Thyroid gland (tissue), 4 donors: Measurements from ENCODE around the gene IRAK3.
"Not testable (repeated sequence)": the region's sequence is repeated elsewhere in the genome, so short reads cannot be mapped to it uniquely, and the experiment has no call there.

ENCODE experiments used
- CTCF ChIP-seq, 6 experiments: fragments of 200-600 bp in 3 of 6; fragments of 450-650 bp in 3 of 6; sonication (generic) in 3 of 6; IDR thresholded peaks; one replicate each; pipeline ENCODE4 v1.5.1; 2016 to 2019; ENCODE audit warnings: antibody characterized with exemption in 6 of 6, mild to moderate bottlenecking in 2 of 6, inconsistent platforms in 1 of 6, moderate library complexity in 1 of 6
- POLR2A ChIP-seq, 2 donors: fragments of 450-650 bp; IDR thresholded peaks; one replicate each; pipeline ENCODE4 v1.6.1; 2017; ENCODE audit warnings: antibody characterized with exemption in 2 of 2, mild to moderate bottlenecking in 2 of 2, moderate library complexity in 1 of 2

GRCh38 chr12:66234037-66234693, 45.2 kb downstream of the IRAK3 start:
- not testable (repeated sequence) for TF ChIP-seq CTCF, POLR2A (IDR thresholded peaks at IDR 0.05)
